K562 (cell line): Measurements from ENCODE around the gene RNF31. TPM values are rescaled to one million over a fixed set of nuclear protein-coding genes. Genes with fewer than 3 reads are reported as not detected.

Experiments
- CREM ChIP-seq: IDR thresholded peaks from 2 replicates; pipeline ENCODE4 v1.6.1; 2014; ENCODE audit warnings: antibody characterized with exemption, low read depth
- ELF1 ChIP-seq: fragments of 200-800 bp; sonication (Bioruptor generic); IDR thresholded peaks from 2 replicates; pipeline ENCODE4 v1.6.1; 2016; ENCODE audit warnings: missing genetic modification characterization, missing compliant biosample characterization
- NFYB ChIP-seq: IDR thresholded peaks from 2 replicates; pipeline ENCODE4 v1.6.1; 2011; ENCODE audit warnings: mild to moderate bottlenecking, moderate library complexity; ENCODE audit not compliant: insufficient read length; ENCODE audit errors: extremely low read depth
- NR2C2 ChIP-seq, 2 experiments: fragments of 200-800 bp in 1 of 2; sonication (Bioruptor generic) in 1 of 2; sonication (generic) in 1 of 2; formaldehyde crosslinking in 1 of 2; IDR thresholded peaks; 2 replicates each; pipeline versions ENCODE4 v1.6.1 to v1.8.0; 2016 to 2022; ENCODE audit warnings: mild to moderate bottlenecking in 1 of 2, missing compliant biosample characterization in 1 of 2, missing genetic modification characterization in 1 of 2, missing genetic modification reagents in 1 of 2
- NRF1 ChIP-seq, 2 experiments: fragments of 450-650 bp; IDR thresholded peaks in 1 of 2; conservative IDR thresholded peaks in 1 of 2; 2 replicates each; pipeline ENCODE4 v1.6.1; 2014; ENCODE audit warnings: mild to moderate bottlenecking in 2 of 2
- PHF8 ChIP-seq: fragments of 200-600 bp; sonication (generic); IDR thresholded peaks from 2 replicates; pipeline ENCODE4 v1.6.1; 2012; ENCODE audit warnings: mixed run types, mild to moderate bottlenecking, inconsistent platforms, low read length, moderate library complexity, borderline replicate concordance
- PML ChIP-seq: IDR thresholded peaks from 2 replicates; pipeline ENCODE4 v1.6.1; 2012; ENCODE audit warnings: low read length, inconsistent platforms
- POLR2G ChIP-seq: fragments of 200-400 bp; formaldehyde crosslinking; IDR thresholded peaks from 2 replicates; pipeline ENCODE4 v1.6.1; 2017; ENCODE audit warnings: low read depth, mild to moderate bottlenecking, antibody characterized with exemption, low read length, moderate library complexity
- RCOR1 ChIP-seq, 2 experiments: IDR thresholded peaks; 2 replicates each; pipeline ENCODE4 v1.6.1; 2012; ENCODE audit warnings: low read depth in 2 of 2, low read length in 2 of 2, borderline replicate concordance in 1 of 2, improper control_type of control experiment in 1 of 2
- SAP30 ChIP-seq: fragments of 200-600 bp; sonication (generic); IDR thresholded peaks from 2 replicates; pipeline ENCODE4 v1.6.1; 2012; ENCODE audit warnings: borderline replicate concordance, low read depth, mild to moderate bottlenecking, moderate library complexity, low read length, control low read depth, inconsistent platforms; ENCODE audit not compliant: insufficient read depth, poor library complexity, severe bottlenecking
- SP1 ChIP-seq: sonication (generic); formaldehyde crosslinking; IDR thresholded peaks from 2 replicates; pipeline ENCODE4 v1.8.1; 2022; ENCODE audit warnings: mild to moderate bottlenecking, missing genetic modification reagents
- SUPT5H ChIP-seq: fragments of 450-650 bp; IDR thresholded peaks from 2 replicates; pipeline ENCODE4 v1.6.1; 2016
- XRCC5 ChIP-seq: fragments of 200-400 bp; formaldehyde crosslinking; IDR thresholded peaks from 2 replicates; pipeline ENCODE4 v1.6.1; 2017; ENCODE audit warnings: low read depth, mild to moderate bottlenecking, low read length
- ZNF263 ChIP-seq: sonication (generic); formaldehyde crosslinking; IDR thresholded peaks from 2 replicates; pipeline ENCODE4 v1.8.0; 2022; ENCODE audit warnings: mild to moderate bottlenecking, missing genetic modification reagents, borderline replicate concordance
- polyA plus RNA-seq, 8 experiments: library from polyadenylated mRNA; depleted of rRNA in 4 of 8; stranded (reverse) in 5 of 8; unstranded in 3 of 8; fragments of >200 nt; fragmentation: Nextera tagmentation in 2 of 8; fragmentation: Illumina TruSeq in 1 of 8; extraction: Ambion mirVana in 2 of 8; extraction: Trizol in 1 of 8; gene quantifications; 2 replicates each; pipeline versions ENCODE4 v1.2.1 to v1.2.3, GENCODE V29; 2011 to 2014; ENCODE audit warnings: inconsistent platforms in 1 of 8, missing spikeins in 1 of 8
- total RNA-seq, 7 experiments: library from RNA; depleted of rRNA in 6 of 7; stranded (reverse); fragments of >200 nt in 6 of 7; fragmentation: Illumina TruSeq in 2 of 7; extraction: Trizol in 2 of 7; gene quantifications; 2 replicates each; pipeline versions ENCODE4 v1.2.1 to v1.2.3, GENCODE V29; 2011 to 2021; ENCODE audit warnings: low replicate concordance in 1 of 7
- TF ChIP-seq, protein P1 (sequence below), 2 experiments: IDR thresholded peaks in 1 of 2; conservative IDR thresholded peaks in 1 of 2; 2 replicates each; pipeline ENCODE4 v1.6.1; 2016; ENCODE audit warnings: low read depth in 2 of 2, mild to moderate bottlenecking in 1 of 2, missing compliant biosample characterization in 1 of 2, missing genetic modification characterization in 1 of 2, moderate library complexity in 1 of 2
- TF ChIP-seq, protein P2 (sequence below): fragments of 250-450 bp; sonication (Bioruptor Pico); IDR thresholded peaks from 2 replicates; pipeline ENCODE4 v1.5.0; 2021; ENCODE audit warnings: mild to moderate bottlenecking, borderline replicate concordance
- TF ChIP-seq, protein P3 (sequence below): fragments of 450-650 bp; IDR thresholded peaks from 2 replicates; pipeline ENCODE4 v1.7.0; 2016; ENCODE audit warnings: borderline replicate concordance

The RNF31 gene
- total and polyA plus RNA-seq, 9 of the 15 experiments (the other 6 are each of a cell fraction or from before 2014, with no cell fraction given) = 3.1 to 47.6 (median 19.1) TPM

DNA sequence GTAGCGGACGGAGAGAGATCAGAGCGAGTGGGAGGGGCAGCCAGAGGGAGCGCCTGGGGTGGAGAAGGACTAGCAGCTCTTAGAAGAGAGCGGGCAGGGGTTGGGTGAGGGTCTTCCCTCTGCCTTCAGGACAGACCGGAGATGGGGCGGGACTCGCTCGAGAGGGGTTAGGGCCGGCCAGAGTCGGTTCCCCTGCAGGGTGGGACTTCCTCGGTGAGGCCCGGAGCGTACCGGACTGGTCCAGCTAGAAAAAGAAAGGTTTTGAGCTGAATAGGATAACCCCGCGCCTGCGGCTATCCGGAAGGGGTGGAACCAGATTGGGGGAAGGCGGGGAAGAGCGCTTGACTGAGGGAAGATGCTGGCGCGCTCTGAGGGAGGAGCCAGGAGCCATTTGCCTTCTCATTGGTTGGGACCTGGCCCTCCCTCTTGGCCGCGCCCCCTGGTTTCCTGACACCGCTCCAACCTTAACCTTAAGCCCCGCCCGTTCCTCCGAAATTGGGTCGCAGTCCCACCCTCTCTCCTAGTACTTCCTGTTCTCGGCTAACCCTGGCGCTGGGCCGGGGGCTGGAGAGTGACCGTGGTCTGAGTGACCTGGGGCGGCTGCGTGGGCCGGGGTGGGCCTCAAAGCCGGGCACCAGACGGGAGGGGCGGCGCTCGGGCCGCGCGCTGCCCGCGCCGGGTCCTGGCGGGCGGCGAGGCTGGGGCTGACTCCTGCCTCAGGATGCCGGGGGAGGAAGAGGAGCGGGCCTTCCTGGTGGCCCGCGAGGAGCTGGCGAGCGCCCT is at the start of gene RNF31 (continued):
- TF ChIP-seq, protein P1, sequence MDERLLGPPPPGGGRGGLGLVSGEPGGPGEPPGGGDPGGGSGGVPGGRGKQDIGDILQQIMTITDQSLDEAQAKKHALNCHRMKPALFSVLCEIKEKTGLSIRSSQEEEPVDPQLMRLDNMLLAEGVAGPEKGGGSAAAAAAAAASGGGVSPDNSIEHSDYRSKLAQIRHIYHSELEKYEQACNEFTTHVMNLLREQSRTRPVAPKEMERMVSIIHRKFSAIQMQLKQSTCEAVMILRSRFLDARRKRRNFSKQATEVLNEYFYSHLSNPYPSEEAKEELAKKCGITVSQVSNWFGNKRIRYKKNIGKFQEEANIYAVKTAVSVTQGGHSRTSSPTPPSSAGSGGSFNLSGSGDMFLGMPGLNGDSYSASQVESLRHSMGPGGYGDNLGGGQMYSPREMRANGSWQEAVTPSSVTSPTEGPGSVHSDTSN (CRISPR knock-in tag; IDR thresholded peaks at IDR 0.05; ENCODE audit: low read depth) = no peak
- TF ChIP-seq, protein P1 (tag; conservative IDR thresholded peaks at IDR 0.05; ENCODE audit: low read depth) = no peak
- TF ChIP-seq NRF1 (conservative IDR thresholded peaks at IDR 0.05 in 1 of 2, IDR thresholded peaks at IDR 0.05 in 1 of 2) (peak; percentile 79 to 81), XRCC5 (0 out of 2 replicates have a peak, but pooled peaks have one; percentile 47), ELF1 (tag) (peak; percentile 61), RCOR1 (IDR thresholded peaks at IDR 0.05; ENCODE audit: borderline replicate concordance in 1 of 2, low read depth in 2 of 2, low read length in 2 of 2) (peak in 1 of 2 experiments; percentile 32; a peak in 1 of 4 replicates), PML (0 out of 2 replicates have a peak, but pooled peaks have one; percentile 30), SUPT5H (peak; percentile 49), PHF8 (peak; percentile 60; the same call in 1 of the 2 replicates), SP1 (CRISPR knock-in tag) (peak; percentile 7; the same call in 1 of the 2 replicates), NR2C2 (CRISPR knock-in tag; IDR thresholded peaks at IDR 0.05) (no peak), NR2C2 (tag; IDR thresholded peaks at IDR 0.05) (peak; percentile 92), NFYB (peak; percentile 67), ZNF263 (CRISPR knock-in tag) (no peak), SAP30 (peak; percentile 7), CREM (peak; percentile 24; the same call in 1 of the 2 replicates), POLR2G (peak; percentile 64)
- TF ChIP-seq, protein P2, sequence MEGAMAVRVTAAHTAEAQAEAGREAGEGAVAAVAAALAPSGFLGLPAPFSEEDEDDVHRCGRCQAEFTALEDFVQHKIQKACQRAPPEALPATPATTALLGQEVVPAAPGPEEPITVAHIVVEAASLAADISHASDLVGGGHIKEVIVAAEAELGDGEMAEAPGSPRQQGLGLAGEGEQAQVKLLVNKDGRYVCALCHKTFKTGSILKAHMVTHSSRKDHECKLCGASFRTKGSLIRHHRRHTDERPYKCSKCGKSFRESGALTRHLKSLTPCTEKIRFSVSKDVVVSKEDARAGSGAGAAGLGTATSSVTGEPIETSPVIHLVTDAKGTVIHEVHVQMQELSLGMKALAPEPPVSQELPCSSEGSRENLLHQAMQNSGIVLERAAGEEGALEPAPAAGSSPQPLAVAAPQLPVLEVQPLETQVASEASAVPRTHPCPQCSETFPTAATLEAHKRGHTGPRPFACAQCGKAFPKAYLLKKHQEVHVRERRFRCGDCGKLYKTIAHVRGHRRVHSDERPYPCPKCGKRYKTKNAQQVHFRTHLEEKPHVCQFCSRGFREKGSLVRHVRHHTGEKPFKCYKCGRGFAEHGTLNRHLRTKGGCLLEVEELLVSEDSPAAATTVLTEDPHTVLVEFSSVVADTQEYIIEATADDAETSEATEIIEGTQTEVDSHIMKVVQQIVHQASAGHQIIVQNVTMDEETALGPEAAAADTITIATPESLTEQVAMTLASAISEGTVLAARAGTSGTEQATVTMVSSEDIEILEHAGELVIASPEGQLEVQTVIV = no peak
- TF ChIP-seq, protein P3, sequence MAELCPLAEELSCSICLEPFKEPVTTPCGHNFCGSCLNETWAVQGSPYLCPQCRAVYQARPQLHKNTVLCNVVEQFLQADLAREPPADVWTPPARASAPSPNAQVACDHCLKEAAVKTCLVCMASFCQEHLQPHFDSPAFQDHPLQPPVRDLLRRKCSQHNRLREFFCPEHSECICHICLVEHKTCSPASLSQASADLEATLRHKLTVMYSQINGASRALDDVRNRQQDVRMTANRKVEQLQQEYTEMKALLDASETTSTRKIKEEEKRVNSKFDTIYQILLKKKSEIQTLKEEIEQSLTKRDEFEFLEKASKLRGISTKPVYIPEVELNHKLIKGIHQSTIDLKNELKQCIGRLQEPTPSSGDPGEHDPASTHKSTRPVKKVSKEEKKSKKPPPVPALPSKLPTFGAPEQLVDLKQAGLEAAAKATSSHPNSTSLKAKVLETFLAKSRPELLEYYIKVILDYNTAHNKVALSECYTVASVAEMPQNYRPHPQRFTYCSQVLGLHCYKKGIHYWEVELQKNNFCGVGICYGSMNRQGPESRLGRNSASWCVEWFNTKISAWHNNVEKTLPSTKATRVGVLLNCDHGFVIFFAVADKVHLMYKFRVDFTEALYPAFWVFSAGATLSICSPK = no peak
